ENCODE measurements around the gene ZCCHC14. TPM values are rescaled to one million over a fixed set of nuclear protein-coding genes. Genes with fewer than 3 reads are reported as not detected.
"Not testable (repeated sequence)": the region's sequence is repeated elsewhere in the genome, so short reads cannot be mapped to it uniquely, and the experiment has no call there.

The ZCCHC14 gene
- total and polyA plus RNA-seq, 2 of the 13 experiments (the other 11 are each of a cell fraction or from before 2014, with no cell fraction given): 12.4 to 12.5 TPM

DNA sequence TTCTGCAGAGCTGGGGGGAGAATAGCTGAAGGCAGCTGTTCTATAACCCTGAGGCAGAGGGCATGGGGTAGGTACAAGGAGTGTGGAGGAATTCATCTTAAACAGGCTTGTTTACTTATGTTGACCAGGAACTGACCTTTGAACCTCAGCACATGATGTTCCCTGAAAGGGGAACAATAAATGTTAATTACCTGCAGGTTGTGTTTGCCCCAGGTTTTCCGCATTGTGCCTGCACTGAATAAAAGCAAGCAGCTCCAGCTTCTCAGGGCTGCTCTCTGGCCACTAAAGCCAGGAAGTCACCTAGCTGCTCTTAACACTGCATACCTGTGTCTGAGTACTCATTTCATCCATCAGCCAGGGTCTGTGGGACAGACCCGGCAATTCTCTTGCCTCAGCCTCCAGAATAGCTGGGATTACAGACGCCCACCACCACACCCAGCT, 113.5 kb downstream of the ZCCHC14 start (continued):
- TF ChIP-seq, protein P1, sequence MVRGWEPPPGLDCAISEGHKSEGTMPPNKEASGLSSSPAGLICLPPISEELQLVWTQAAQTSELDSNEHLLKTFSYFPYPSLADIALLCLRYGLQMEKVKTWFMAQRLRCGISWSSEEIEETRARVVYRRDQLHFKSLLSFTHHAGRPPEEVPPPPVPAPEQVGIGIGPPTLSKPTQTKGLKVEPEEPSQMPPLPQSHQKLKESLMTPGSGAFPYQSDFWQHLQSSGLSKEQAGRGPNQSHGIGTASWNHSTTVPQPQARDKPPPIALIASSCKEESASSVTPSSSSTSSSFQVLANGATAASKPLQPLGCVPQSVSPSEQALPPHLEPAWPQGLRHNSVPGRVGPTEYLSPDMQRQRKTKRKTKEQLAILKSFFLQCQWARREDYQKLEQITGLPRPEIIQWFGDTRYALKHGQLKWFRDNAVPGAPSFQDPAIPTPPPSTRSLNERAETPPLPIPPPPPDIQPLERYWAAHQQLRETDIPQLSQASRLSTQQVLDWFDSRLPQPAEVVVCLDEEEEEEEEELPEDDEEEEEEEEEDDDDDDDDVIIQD (CRISPR knock-in tag; IDR thresholded peaks at IDR 0.05; ENCODE audit: low read depth): peak; percentile 17; the same call in 1 of the 2 replicates
- TF ChIP-seq ZNF629 (CRISPR knock-in tag; conservative IDR thresholded peaks at IDR 0.05) (0 out of 2 replicates have a peak, but pooled peaks have one; percentile 8), ZC3H13 (CRISPR knock-in tag; IDR thresholded peaks at IDR 0.05) (0 out of 2 replicates have a peak, but pooled peaks have one; percentile 14), SSRP1 (CRISPR knock-in tag; IDR thresholded peaks at IDR 0.05) (peak; percentile 24; the same call in 1 of the 2 replicates), ZBTB38 (CRISPR knock-in tag; IDR thresholded peaks at IDR 0.05) (peak; percentile 74), ZSCAN25 (CRISPR knock-in tag; IDR thresholded peaks at IDR 0.05) (peak; percentile 23; the same call in 1 of the 2 replicates), ZNF670 (CRISPR knock-in tag; IDR thresholded peaks at IDR 0.05; ENCODE audit: borderline replicate concordance) (peak; percentile 26; the same call in 1 of the 2 replicates), CREB1 (CRISPR knock-in tag; IDR thresholded peaks at IDR 0.05) (0 out of 2 replicates have a peak, but pooled peaks have one; percentile 12), EP300 (IDR thresholded peaks at IDR 0.05; ENCODE audit: low read depth in 2 of 2, low read length in 2 of 2) (peak in 1 of 2 experiments; percentile 55; a peak in 1 of 4 replicates), EP300 (CRISPR knock-in tag; IDR thresholded peaks at IDR 0.05; ENCODE audit: borderline replicate concordance) (peak; percentile 63), RARA (CRISPR knock-in tag; IDR thresholded peaks at IDR 0.05) (peak; percentile 94), MIER3 (CRISPR knock-in tag; IDR thresholded peaks at IDR 0.05; ENCODE audit: borderline replicate concordance) (peak; percentile 51; the same call in 1 of the 2 replicates), ZBTB7B (CRISPR knock-in tag; IDR thresholded peaks at IDR 0.05) (peak; percentile 62; the same call in 1 of the 2 replicates)
- TF ChIP-seq, protein P2, sequence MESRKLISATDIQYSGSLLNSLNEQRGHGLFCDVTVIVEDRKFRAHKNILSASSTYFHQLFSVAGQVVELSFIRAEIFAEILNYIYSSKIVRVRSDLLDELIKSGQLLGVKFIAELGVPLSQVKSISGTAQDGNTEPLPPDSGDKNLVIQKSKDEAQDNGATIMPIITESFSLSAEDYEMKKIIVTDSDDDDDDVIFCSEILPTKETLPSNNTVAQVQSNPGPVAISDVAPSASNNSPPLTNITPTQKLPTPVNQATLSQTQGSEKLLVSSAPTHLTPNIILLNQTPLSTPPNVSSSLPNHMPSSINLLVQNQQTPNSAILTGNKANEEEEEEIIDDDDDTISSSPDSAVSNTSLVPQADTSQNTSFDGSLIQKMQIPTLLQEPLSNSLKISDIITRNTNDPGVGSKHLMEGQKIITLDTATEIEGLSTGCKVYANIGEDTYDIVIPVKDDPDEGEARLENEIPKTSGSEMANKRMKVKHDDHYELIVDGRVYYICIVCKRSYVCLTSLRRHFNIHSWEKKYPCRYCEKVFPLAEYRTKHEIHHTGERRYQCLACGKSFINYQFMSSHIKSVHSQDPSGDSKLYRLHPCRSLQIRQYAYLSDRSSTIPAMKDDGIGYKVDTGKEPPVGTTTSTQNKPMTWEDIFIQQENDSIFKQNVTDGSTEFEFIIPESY (CRISPR knock-in tag; IDR thresholded peaks at IDR 0.05): 0 out of 2 replicates have a peak, but pooled peaks have one; percentile 18
- TF ChIP-seq, protein P3, sequence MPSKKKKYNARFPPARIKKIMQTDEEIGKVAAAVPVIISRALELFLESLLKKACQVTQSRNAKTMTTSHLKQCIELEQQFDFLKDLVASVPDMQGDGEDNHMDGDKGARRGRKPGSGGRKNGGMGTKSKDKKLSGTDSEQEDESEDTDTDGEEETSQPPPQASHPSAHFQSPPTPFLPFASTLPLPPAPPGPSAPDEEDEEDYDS (CRISPR knock-in tag; IDR thresholded peaks at IDR 0.05): 0 out of 2 replicates have a peak, but pooled peaks have one; percentile 34
- not testable (repeated sequence) for TF ChIP-seq CREB1 (IDR thresholded peaks at IDR 0.05)
- TF ChIP-seq, protein P4, sequence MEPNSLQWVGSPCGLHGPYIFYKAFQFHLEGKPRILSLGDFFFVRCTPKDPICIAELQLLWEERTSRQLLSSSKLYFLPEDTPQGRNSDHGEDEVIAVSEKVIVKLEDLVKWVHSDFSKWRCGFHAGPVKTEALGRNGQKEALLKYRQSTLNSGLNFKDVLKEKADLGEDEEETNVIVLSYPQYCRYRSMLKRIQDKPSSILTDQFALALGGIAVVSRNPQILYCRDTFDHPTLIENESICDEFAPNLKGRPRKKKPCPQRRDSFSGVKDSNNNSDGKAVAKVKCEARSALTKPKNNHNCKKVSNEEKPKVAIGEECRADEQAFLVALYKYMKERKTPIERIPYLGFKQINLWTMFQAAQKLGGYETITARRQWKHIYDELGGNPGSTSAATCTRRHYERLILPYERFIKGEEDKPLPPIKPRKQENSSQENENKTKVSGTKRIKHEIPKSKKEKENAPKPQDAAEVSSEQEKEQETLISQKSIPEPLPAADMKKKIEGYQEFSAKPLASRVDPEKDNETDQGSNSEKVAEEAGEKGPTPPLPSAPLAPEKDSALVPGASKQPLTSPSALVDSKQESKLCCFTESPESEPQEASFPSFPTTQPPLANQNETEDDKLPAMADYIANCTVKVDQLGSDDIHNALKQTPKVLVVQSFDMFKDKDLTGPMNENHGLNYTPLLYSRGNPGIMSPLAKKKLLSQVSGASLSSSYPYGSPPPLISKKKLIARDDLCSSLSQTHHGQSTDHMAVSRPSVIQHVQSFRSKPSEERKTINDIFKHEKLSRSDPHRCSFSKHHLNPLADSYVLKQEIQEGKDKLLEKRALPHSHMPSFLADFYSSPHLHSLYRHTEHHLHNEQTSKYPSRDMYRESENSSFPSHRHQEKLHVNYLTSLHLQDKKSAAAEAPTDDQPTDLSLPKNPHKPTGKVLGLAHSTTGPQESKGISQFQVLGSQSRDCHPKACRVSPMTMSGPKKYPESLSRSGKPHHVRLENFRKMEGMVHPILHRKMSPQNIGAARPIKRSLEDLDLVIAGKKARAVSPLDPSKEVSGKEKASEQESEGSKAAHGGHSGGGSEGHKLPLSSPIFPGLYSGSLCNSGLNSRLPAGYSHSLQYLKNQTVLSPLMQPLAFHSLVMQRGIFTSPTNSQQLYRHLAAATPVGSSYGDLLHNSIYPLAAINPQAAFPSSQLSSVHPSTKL (CRISPR knock-in tag; IDR thresholded peaks at IDR 0.05): peak; percentile 93
- TF ChIP-seq, protein P5, sequence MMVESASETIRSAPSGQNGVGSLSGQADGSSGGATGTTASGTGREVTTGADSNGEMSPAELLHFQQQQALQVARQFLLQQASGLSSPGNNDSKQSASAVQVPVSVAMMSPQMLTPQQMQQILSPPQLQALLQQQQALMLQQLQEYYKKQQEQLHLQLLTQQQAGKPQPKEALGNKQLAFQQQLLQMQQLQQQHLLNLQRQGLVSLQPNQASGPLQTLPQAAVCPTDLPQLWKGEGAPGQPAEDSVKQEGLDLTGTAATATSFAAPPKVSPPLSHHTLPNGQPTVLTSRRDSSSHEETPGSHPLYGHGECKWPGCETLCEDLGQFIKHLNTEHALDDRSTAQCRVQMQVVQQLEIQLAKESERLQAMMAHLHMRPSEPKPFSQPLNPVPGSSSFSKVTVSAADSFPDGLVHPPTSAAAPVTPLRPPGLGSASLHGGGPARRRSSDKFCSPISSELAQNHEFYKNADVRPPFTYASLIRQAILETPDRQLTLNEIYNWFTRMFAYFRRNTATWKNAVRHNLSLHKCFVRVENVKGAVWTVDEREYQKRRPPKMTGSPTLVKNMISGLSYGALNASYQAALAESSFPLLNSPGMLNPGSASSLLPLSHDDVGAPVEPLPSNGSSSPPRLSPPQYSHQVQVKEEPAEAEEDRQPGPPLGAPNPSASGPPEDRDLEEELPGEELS (CRISPR knock-in tag; IDR thresholded peaks at IDR 0.05): peak; percentile 92

All from HepG2 (cell line).